ENCODE results near the gene PITPNB.

Gene PITPNB

GRCh38 chr22:27918341-27919221, 475 bp downstream of the PITPNB start:
- peak; percentile 64 for DNase-seq

- DNase-seq = no peak
Measured at GRCh38 chr22:27915986-27916385, 3.1 kb downstream of the PITPNB start.

GRCh38 chr22:27913162-27913741, 5.8 kb downstream of the PITPNB start:
- DNase-seq = no peak

- no peak for DNase-seq
Measured at GRCh38 chr22:27912101-27912500, 7.0 kb downstream of the PITPNB start.

- DNase-seq = no peak
Measured at GRCh38 chr22:27911330-27911729, 7.7 kb downstream of the PITPNB start.

- DNase-seq = no peak
Measured at GRCh38 chr22:27906241-27906640, 12.8 kb downstream of the PITPNB start.

- no peak for DNase-seq
Measured at GRCh38 chr22:27905653-27906052, 13.4 kb downstream of the PITPNB start.

- DNase-seq = peak; percentile 25
Measured at GRCh38 chr22:27903805-27904473, 15.1 kb downstream of the PITPNB start.

GRCh38 chr22:27900153-27900552, 18.9 kb downstream of the PITPNB start:
- no peak for DNase-seq

- DNase-seq = peak; percentile 65
Measured at GRCh38 chr22:27896245-27896644, 22.8 kb downstream of the PITPNB start.

- peak; percentile 50 for DNase-seq
Measured at GRCh38 chr22:27895600-27895999, 23.5 kb downstream of the PITPNB start.

GRCh38 chr22:27892811-27893210, 26.2 kb downstream of the PITPNB start:
- DNase-seq = no peak

- DNase-seq = no peak
Measured at GRCh38 chr22:27892064-27892463, 27.0 kb downstream of the PITPNB start.

- DNase-seq = no peak
Measured at GRCh38 chr22:27888310-27888709, 30.7 kb downstream of the PITPNB start.

GRCh38 chr22:27886843-27887151, 32.3 kb downstream of the PITPNB start:
- DNase-seq = no peak

GRCh38 chr22:27885977-27886842, 32.8 kb downstream of the PITPNB start:
- peak; percentile 34 for DNase-seq

- no peak for DNase-seq
Measured at GRCh38 chr22:27883656-27884350, 35.3 kb downstream of the PITPNB start.

GRCh38 chr22:27882507-27883290, 36.4 kb downstream of the PITPNB start:
- no peak for DNase-seq

GRCh38 chr22:27881421-27881820, 37.6 kb downstream of the PITPNB start:
- DNase-seq = no peak

GRCh38 chr22:27880778-27881394, 38.2 kb downstream of the PITPNB start:
- DNase-seq = peak; percentile 51

GRCh38 chr22:27879923-27880322, 39.1 kb downstream of the PITPNB start:
- no peak for DNase-seq
